ENCODE results near the gene GLOD5.
A peak's percentile ranks its signal among the peaks of the same experiment; 100 is the strongest.
"Not testable (repeated sequence)": the region's sequence is repeated elsewhere in the genome, so short reads cannot be mapped to it uniquely, and the experiment has no call there.

Gene GLOD5

GRCh38 chrX:48794911-48795515 is 33.5 kb downstream of the GLOD5 start:
- DNase-seq = no peak

DNA sequence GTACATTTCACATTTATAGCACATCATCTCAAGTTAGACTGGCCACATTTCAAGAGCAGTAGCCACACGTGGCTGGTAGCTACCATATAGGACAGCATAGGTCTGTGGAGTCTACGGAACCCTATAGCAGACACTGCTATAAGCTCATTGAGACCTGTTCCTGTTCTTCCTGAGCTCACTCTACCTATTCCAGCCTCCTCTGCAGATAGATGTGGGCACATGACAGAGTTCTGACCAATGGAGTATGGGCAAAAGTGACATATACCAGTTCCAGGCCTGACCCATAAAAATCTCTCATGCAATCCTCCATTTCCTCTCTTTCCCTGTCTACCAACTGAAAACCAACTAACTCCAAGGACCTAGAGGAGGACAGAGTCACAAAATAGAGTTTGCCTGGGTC is 36.8 kb downstream of the GLOD5 start:
- DNase-seq = no peak

GRCh38 chrX:48800574-48801279 is 39.2 kb downstream of the GLOD5 start:
- no peak for DNase-seq

GRCh38 chrX:48801280-48802088 is 39.9 kb downstream of the GLOD5 start, which contains the start of gene HDAC6:
Gene HDAC6 (plus strand): TSS chrX:48802067. CDS start chrX:48802693, 626 bp downstream.
- peak; percentile 91 to 94 for DNase-seq

- DNase-seq = peak; percentile 49 to 70
Measured at GRCh38 chrX:48802089-48802904, 40.8 kb downstream of the GLOD5 start.

DNA sequence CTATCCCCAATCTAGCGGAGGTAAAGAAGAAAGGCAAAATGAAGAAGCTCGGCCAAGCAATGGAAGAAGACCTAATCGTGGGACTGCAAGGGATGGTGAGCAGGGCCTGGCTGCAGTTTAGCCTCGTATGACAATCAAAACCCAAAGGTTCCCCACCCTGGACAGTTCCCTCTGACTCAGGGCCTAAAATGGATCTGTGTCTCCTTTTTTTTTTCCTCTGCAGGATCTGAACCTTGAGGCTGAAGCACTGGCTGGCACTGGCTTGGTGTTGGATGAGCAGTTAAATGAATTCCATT is 41.3 kb downstream of the GLOD5 start:
- DNase-seq = no peak

- no peak for DNase-seq
Measured at GRCh38 chrX:48806081-48806480, 44.5 kb downstream of the GLOD5 start.

DNA sequence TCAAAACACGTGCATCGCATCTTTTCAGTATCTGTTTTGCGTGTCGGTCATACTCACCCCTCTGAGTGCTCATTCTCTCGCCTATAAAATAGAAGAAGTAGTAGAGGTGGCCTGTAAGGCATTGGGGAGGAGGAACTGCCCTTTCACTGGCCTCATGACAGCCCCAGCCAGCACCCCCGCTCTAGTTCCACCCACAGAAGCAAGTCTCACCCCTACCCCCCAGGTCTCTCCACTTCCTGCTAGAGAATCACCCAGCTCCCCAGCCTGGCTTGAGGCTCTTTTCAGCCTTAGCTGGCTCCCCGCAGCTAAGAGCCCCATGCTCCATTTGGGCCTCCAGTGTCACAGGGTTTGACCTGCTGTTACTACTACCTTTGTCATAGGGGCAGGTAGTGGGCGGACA is 52.1 kb downstream of the GLOD5 start:
- DNase-seq = no peak

GRCh38 chrX:48814722-48815121 is 53.2 kb downstream of the GLOD5 start:
- no peak for DNase-seq

- no peak for DNase-seq
Measured at GRCh38 chrX:48815266-48815665, 53.7 kb downstream of the GLOD5 start.

GRCh38 chrX:48816014-48816810 is 54.7 kb downstream of the GLOD5 start:
- DNase-seq = no peak

GRCh38 chrX:48818098-48818497 is 56.6 kb downstream of the GLOD5 start:
- no peak for DNase-seq

- no peak for DNase-seq
Measured at GRCh38 chrX:48818866-48819265, 57.3 kb downstream of the GLOD5 start.

DNA sequence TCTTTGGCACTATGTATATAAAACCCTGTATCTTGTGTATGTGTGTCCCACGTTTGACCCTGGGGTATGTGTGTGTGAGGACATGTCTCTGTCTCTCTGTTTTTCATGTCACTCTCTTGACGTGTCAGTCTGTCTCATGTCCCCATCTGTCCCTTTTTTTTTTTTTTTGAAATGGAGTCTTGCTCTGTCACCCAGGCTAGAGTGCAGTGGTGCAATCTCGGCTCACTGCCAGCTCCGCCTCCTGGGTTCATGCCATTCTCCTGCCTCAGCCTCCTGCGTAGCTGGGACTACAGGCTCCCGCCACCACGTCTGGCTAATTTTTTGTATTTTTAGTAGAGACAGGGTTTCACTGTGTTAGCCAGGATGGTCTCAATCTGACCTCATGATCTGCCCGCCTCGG is 57.8 kb downstream of the GLOD5 start:
- not testable (repeated sequence) for DNase-seq

DNA sequence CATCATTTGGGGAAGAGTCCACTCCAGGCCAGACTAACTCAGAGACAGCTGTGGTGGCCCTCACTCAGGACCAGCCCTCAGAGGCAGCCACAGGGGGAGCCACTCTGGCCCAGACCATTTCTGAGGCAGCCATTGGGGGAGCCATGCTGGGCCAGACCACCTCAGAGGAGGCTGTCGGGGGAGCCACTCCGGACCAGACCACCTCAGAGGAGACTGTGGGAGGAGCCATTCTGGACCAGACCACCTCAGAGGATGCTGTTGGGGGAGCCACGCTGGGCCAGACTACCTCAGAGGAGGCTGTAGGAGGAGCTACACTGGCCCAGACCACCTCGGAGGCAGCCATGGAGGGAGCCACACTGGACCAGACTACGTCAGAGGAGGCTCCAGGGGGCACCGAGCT is 61.5 kb downstream of the GLOD5 start:
- no peak for DNase-seq
